HUES48 (cell line): ENCODE results near the gene PLA1A.

Experiments
- H3K27ac ChIP-seq: one replicate; pipeline ENCODE4 v1.7.0; 2013; ENCODE audit warnings: low read depth, low read length, inconsistent platforms
- H3K27me3 ChIP-seq: 2 replicates; pipeline ENCODE4 v1.6.1; 2013; ENCODE audit warnings: mild to moderate bottlenecking, low read length; ENCODE audit not compliant: control insufficient read depth, insufficient read depth
- H3K36me3 ChIP-seq: 2 replicates; pipeline ENCODE4 v1.6.1; 2013; ENCODE audit warnings: low read length; ENCODE audit not compliant: control insufficient read depth, insufficient read depth
- H3K4me1 ChIP-seq: 2 replicates; pipeline ENCODE4 v1.6.1; 2013; ENCODE audit warnings: mild to moderate bottlenecking, low read length; ENCODE audit not compliant: control insufficient read depth, insufficient read depth
- H3K4me3 ChIP-seq: 2 replicates; pipeline ENCODE4 v1.5.1; 2013; ENCODE audit warnings: mild to moderate bottlenecking, low read depth, low read length
- H3K9ac ChIP-seq: 2 replicates; pipeline ENCODE4 v1.6.1; 2013; ENCODE audit warnings: mild to moderate bottlenecking, low read depth, low read length, moderate library complexity
- H3K9me3 ChIP-seq: 2 replicates; pipeline ENCODE4 v1.6.1; 2013; ENCODE audit warnings: low read length; ENCODE audit not compliant: control insufficient read depth, insufficient read depth

PLA1A gene

DNA sequence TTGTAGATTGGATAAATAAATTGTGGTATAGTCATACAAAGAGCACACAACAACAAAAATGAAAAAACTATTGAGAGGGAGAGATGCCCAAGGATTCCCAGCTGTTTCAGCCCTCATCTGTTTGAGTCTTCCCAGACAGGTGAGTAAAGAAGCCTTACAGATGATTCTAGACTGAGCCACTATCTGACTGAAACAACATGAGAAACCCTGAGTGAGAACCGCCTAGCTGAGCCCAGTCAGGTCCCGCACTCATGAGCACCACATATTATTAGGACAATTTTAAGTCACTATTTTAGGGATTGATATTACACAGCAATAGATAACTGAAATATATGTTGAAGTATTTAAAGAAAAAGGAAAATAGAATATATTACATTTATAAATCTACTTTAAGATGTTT, 43.7 kb downstream of the PLA1A start:
- Histone ChIP-seq H3K27ac (no peak overlapping the region), H3K9ac (no peak overlapping the region), H3K36me3 (no peaks in the 10 kb centered on the region), H3K4me1 (no peaks in the 10 kb centered on the region), H3K9me3 (no peaks in the 10 kb centered on the region), H3K27me3 (no peaks in the 10 kb centered on the region), H3K4me3 (no peak overlapping the region)

DNA sequence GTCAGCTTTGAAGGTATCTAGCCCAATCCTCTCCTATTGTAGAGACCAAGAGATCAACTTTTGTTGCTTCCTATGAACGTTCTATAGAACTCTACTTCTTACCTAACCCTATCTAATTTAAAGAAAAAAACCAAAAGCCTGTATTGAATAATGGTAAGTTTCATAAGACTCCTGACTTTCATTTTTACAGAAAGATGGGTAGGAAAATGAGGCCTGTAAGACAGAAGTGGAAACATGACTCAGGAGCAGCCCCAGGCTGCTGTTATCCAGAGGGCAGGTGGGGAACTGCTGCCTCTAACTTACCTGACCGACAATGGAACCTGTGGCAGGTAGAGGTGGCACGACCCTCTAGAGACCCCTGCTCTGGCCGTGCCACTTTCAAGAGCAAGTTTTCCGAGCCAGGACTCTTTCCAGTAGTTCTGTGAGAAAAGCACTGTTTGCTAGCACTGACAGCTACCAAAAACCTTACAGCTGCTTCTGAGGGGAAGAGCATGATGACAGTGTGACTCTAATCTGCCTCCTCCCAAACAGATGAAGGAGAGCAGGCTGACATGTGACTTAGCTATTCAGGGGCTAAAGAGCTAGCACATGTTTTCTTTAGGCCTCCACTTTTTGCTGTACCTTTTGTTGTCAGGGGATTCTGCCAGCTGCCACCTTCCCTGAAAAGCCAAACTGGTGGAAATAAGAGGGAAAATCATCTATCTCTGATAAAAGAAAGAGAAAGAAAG, 45.2 kb downstream of the PLA1A start:
- no peak overlapping the region for H3K4me3 ChIP-seq
- H3K27me3 ChIP-seq = no peaks in the 10 kb centered on the region
- no peaks in the 10 kb centered on the region for H3K36me3 ChIP-seq
- no peak overlapping the region for H3K27ac ChIP-seq
- H3K9me3 ChIP-seq = no peaks in the 10 kb centered on the region
- peaks cover 11% of the 10 kb centered on the region for H3K4me1 ChIP-seq
- H3K9ac ChIP-seq = no peak overlapping the region

DNA sequence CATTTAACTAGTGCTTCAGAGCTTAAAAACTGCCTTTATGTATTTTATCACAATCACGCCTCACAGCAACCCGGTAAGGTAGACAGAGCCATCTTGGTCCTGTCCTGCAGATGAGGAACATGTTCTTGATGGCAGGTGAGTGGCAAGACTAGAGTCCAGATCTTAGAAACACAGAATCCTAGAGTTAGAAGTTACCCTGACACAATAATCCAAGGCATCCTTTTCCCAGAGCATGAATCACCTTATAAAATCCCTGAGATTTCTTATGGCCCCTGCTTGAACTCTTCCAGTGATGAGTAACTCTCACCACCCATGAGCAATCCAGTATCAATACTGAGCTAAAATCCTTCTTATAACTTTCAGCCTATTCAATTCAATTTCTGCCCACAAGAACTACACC, 45.8 kb downstream of the PLA1A start:
- H3K27me3 ChIP-seq = no peaks in the 10 kb centered on the region
- peaks cover 13% of the 10 kb centered on the region for H3K4me1 ChIP-seq
- no peak overlapping the region for H3K9ac ChIP-seq
- H3K4me3 ChIP-seq = no peak overlapping the region
- H3K27ac ChIP-seq = no peak overlapping the region
- H3K36me3 ChIP-seq = no peaks in the 10 kb centered on the region
- H3K9me3 ChIP-seq = no peaks in the 10 kb centered on the region

DNA sequence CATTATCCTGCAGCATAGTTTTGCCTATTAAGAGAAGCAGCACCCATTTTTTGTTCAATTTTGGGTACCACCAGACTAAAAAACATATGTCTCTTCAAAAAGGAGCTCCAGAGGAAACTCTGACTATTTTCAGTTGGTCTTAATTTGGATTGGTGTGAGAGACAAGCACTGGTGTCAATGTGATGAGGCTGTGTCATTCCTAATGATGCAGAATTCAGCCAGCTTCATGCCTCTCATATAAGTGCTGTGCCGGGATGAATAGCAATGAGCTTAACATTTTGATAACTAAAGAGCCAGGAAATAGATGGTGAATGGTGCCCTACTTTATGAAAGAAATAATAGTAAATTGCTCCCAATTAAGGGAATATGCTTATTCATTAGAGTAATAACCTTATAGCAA, 46.8 kb downstream of the PLA1A start:
- Histone ChIP-seq H3K9me3 (no peaks in the 10 kb centered on the region), H3K27ac (no peak overlapping the region), H3K4me1 (peaks cover 13% of the 10 kb centered on the region), H3K4me3 (no peak overlapping the region), H3K36me3 (no peaks in the 10 kb centered on the region), H3K9ac (no peak overlapping the region), H3K27me3 (no peaks in the 10 kb centered on the region)

DNA sequence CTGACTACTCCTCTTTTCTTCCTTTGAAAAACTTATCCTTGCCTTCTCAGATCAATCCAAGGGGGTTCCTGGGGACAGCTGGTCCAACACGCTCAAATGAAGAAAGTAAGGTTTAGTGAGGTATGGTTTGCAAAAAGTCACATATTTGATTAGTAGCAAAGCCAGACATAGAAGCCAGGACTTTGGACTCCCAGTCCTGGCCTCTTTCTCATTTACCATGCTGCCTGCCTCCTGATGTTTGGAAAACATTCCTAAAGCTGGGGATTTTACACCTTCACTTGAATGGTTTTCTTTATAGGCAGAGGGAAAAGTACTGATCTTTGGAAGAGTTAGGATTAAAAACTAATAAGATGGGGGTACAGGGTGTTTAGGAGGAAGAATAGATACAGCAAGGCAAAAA, 48.1 kb downstream of the PLA1A start:
- H3K27ac ChIP-seq = no peak overlapping the region
- H3K4me1 ChIP-seq = peaks cover 13% of the 10 kb centered on the region
- no peaks in the 10 kb centered on the region for H3K36me3 ChIP-seq
- no peak overlapping the region for H3K9ac ChIP-seq
- H3K4me3 ChIP-seq = no peak overlapping the region
- H3K9me3 ChIP-seq = no peaks in the 10 kb centered on the region
- no peaks in the 10 kb centered on the region for H3K27me3 ChIP-seq

DNA sequence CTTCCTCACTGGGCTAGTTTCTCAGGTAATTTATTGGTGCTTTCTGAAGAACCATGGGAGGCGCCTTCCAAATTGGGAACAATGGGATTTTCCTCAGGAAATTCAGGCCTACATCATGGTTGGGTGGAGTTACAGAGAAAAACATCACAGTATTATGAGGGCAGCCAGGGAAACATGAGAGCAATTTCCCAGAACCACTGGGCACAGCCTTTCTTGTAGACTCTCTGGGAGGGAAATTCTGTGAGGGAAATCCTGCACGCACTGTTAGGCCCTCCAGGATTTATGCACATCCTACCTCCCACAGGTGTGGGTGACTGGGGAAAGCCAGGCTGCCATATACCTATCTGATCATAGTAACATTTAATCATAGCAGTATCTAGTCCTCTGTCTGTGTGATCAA, 49.5 kb downstream of the PLA1A start:
- Histone ChIP-seq H3K4me1 (peaks cover 13% of the 10 kb centered on the region), H3K9me3 (no peaks in the 10 kb centered on the region), H3K4me3 (no peak overlapping the region), H3K9ac (no peak overlapping the region), H3K36me3 (no peaks in the 10 kb centered on the region), H3K27ac (no peak overlapping the region), H3K27me3 (no peaks in the 10 kb centered on the region)

DNA sequence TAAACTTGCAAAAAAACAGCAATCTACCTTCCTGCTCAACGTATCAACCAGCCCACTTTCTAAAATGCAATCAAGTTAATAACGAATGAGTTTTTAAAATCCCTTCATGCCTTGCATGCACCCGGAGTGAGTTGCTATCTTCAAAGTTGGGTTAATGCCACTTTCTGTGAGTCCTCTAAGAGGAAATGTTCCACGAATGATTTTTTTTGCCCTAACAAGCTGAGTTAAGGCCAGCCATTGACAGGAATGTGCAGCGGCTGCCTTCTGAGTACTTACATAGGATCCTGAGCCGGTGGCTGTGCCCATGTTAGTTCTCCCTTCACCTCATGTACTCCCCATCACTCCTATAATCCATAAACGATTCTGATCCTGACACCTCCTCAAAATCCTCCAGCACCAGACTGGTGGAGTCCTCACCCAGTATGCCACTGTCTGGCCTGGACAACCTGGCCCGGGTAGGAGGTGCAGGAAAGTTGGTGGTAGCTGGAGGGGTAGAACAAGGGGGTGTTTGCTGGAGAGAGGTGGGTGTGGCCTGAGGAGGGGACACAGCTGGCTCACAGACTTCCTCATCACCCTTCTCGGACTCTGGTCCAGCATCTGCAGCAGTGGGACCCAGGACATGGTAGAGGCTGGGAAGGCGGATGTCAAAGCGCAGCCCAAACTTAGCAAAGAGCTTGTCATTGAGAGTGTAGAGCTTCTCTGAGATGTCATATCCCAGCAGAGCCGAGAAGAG, 50.3 kb downstream of the PLA1A start:
- H3K9ac ChIP-seq = no peak overlapping the region
- H3K9me3 ChIP-seq = no peaks in the 10 kb centered on the region
- H3K27me3 ChIP-seq = no peaks in the 10 kb centered on the region
- no peaks in the 10 kb centered on the region for H3K36me3 ChIP-seq
- no peak overlapping the region for H3K4me3 ChIP-seq
- no peak overlapping the region for H3K27ac ChIP-seq
- H3K4me1 ChIP-seq = peaks cover 13% of the 10 kb centered on the region

DNA sequence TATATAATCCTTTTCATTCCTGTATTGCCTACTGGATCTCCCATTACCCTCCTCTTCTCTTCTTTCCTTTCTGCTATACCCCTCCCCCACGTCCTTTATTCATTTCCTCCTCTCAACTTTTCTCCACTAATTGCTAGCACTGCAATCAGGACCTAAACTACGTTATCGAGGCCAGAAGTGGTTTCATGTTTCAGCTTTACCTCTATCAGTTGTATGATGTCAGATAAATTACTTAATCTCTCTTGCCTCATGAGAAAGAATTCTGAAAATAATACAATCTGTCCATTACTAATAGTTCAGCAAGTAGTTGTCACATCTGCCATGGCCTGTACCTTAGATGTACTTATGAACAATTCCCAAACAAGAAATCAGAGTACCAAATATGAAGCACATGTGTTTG, 52.1 kb downstream of the PLA1A start:
- H3K4me1 ChIP-seq = peaks cover 13% of the 10 kb centered on the region
- no peak overlapping the region for H3K27ac ChIP-seq
- no peaks in the 10 kb centered on the region for H3K36me3 ChIP-seq
- H3K9ac ChIP-seq = no peak overlapping the region
- H3K4me3 ChIP-seq = no peak overlapping the region
- no peaks in the 10 kb centered on the region for H3K9me3 ChIP-seq
- no peaks in the 10 kb centered on the region for H3K27me3 ChIP-seq

DNA sequence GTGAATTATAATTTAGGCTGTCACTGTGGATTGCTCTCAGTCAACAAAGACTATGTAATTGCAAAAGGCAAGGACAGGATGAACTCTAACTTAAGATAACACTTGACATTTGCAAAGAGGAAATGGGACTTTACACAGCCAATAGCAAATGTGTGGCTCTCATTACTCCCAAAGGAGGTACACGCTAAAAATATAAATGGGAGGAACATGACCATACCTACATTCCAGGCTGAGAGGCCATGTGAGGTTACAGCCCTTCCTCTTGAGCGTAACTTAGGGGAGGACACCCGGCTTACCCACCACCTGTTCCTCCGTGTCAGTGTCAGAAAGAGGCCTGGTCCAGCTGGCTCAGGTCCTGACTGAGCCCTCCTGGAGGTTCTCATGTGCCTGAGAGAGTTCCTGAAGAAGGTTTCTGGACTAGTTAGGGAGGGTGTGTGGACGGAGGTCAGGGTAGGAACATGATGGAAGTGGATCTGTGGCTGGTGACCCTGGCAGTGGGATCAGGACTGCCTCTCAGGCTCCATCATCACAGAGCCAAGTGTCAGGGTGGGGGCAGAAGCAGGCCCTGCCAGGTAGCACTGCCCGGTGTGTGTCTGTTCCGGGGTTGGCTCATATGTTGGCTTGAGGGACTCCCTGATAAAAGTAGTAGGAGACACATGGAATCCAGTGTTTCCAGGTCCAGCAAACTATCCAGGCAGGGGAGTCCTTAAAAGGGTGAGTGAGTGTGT, 54.8 kb downstream of the PLA1A start:
- H3K4me1 ChIP-seq = peaks cover 6% of the 10 kb centered on the region
- H3K36me3 ChIP-seq = no peaks in the 10 kb centered on the region
- H3K9ac ChIP-seq = no peak overlapping the region
- no peak overlapping the region for H3K4me3 ChIP-seq
- no peaks in the 10 kb centered on the region for H3K27me3 ChIP-seq
- H3K27ac ChIP-seq = no peak overlapping the region
- no peaks in the 10 kb centered on the region for H3K9me3 ChIP-seq

DNA sequence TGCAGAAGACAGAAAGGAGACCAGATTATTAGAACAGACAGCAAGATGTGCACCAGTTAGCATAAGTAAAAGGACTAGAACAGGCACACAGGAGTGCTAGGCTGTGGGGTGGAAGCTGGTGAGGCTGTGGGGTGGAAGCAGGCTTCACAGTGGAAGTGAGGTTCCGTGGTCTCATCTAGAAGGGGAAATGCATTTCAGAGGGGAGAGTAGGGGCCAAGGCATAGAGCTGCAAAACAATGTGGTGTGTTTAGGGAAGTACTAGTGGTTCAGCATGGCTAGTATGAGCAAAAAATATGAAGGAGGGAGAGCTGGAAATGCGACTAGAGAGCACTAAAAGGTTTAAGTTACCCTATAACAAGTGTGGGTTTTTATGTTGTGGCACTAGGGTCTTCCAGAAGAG, 56.2 kb downstream of the PLA1A start:
- H3K4me3 ChIP-seq = no peak overlapping the region
- H3K9me3 ChIP-seq = no peaks in the 10 kb centered on the region
- no peaks in the 10 kb centered on the region for H3K36me3 ChIP-seq
- H3K27ac ChIP-seq = no peak overlapping the region
- no peaks in the 10 kb centered on the region for H3K4me1 ChIP-seq
- H3K9ac ChIP-seq = no peak overlapping the region
- H3K27me3 ChIP-seq = no peaks in the 10 kb centered on the region
